Endothelial cell of umbilical vein (primary cell): ENCODE measurements around the gene PRKCQ. TPM values are rescaled to one million over a fixed set of nuclear protein-coding genes. Genes with fewer than 3 reads are reported as not detected.

Experiments used
- BruUV-seq: library from RNA; stranded (reverse); fragments of 400-500 nt; replicated peaks from 2 replicates; lab custom pipeline; 2021; lab: Mats Ljungman, UMichigan
- CTCF ChIA-PET: fragments of 300-600, 350-600 bp; sonication (Branson Sonifier 250); formaldehyde crosslinking; loops from one replicate; lab custom pipeline; 2021; ENCODE audit warnings: antibody characterized with exemption, inconsistent platforms; lab: Charles Lee
- POLR2A ChIA-PET: fragments of 300-600, 350-600 bp; sonication (Branson Sonifier 250); formaldehyde crosslinking; loops from one replicate; lab custom pipeline; 2021; ENCODE audit warnings: antibody characterized with exemption, inconsistent platforms; lab: Charles Lee
- DNase-seq: peaks from one replicate; pipeline ENCODE4 v3.0.0-alpha.2; 2011; ENCODE audit warnings: low read depth, low spot score
- FAIRE-seq: peaks from 2 replicates; lab custom pipeline; 2011; peaks lifted over from hg19 to GRCh38; lab: Jason Lieb, UNC
- H2AFZ ChIP-seq: 2 replicates; pipeline ENCODE4 v1.6.0; 2012; ENCODE audit warnings: low read depth, low read length, control low read depth, inconsistent platforms
- H3K27ac ChIP-seq: 2 replicates; pipeline ENCODE4 v1.5.1; 2011; ENCODE audit warnings: low read depth, mild to moderate bottlenecking, control low read depth, low read length, moderate library complexity; ENCODE audit not compliant: insufficient read depth
- H3K27me3 ChIP-seq, 2 experiments: 2 replicates each; pipeline versions ENCODE4 v1.6.0 to v1.6.1; 2011; ENCODE audit warnings: low read length in 2 of 2, mixed read lengths in 1 of 2; ENCODE audit not compliant: control insufficient read depth in 2 of 2, insufficient read depth in 2 of 2
- H3K36me3 ChIP-seq, 2 experiments: 2 replicates in 1 of 2; 3 replicates in 1 of 2; pipeline ENCODE4 v1.5.1; 2011; ENCODE audit warnings: low read length in 2 of 2, mild to moderate bottlenecking in 1 of 2, moderate library complexity in 1 of 2; ENCODE audit not compliant: control insufficient read depth in 2 of 2, insufficient read depth in 2 of 2; ENCODE audit errors: extremely low read depth in 1 of 2
- H3K4me1 ChIP-seq: 3 replicates; pipeline ENCODE4 v1.5.1; 2011; ENCODE audit warnings: mild to moderate bottlenecking, low read length; ENCODE audit not compliant: control insufficient read depth, insufficient read depth; ENCODE audit errors: extremely low read depth
- H3K4me2 ChIP-seq: 2 replicates; pipeline ENCODE4 v1.6.1; 2011; ENCODE audit warnings: low read length, control low read depth, mixed read lengths; ENCODE audit not compliant: insufficient read depth
- H3K4me3 ChIP-seq, 3 experiments: fragments of 200-600 bp in 1 of 3; sonication (generic), shearing (Covaris generic) in 1 of 3; replicated peaks in 1 of 3; 2 replicates each; pipeline ENCODE4 v1.5.1; 2011 to 2016; ENCODE audit warnings: control low read depth in 3 of 3, low read length in 3 of 3, mild to moderate bottlenecking in 2 of 3, inconsistent platforms in 1 of 3, low read depth in 1 of 3, moderate library complexity in 1 of 3; ENCODE audit not compliant: insufficient read depth in 1 of 3
- H3K79me2 ChIP-seq: 2 replicates; pipeline ENCODE4 v1.6.0; 2012; ENCODE audit warnings: low read length, inconsistent platforms; ENCODE audit not compliant: control insufficient read depth, insufficient read depth
- H3K9ac ChIP-seq: replicated peaks from 2 replicates; pipeline ENCODE3; 2011; ENCODE audit warnings: low read length, control low read depth; ENCODE audit not compliant: insufficient read depth; ENCODE audit errors: extremely low read depth
- H3K9me1 ChIP-seq: replicated peaks from 3 replicates; pipeline ENCODE4 v1.6.0; 2011; ENCODE audit warnings: mild to moderate bottlenecking, low read length; ENCODE audit not compliant: control insufficient read depth, insufficient read depth; ENCODE audit errors: extremely low read depth
- H3K9me3 ChIP-seq: replicated peaks from 2 replicates; pipeline ENCODE4 v1.5.1; 2012; ENCODE audit warnings: low read length, inconsistent platforms; ENCODE audit not compliant: control insufficient read depth, insufficient read depth
- H4K20me1 ChIP-seq: replicated peaks from 2 replicates; pipeline ENCODE3; 2011; ENCODE audit warnings: mild to moderate bottlenecking, low read length; ENCODE audit not compliant: control insufficient read depth, insufficient read depth; ENCODE audit errors: extremely low read depth
- EZH2 ChIP-seq: IDR thresholded peaks from 2 replicates; pipeline ENCODE4 v1.6.1; 2012; ENCODE audit warnings: borderline replicate concordance, low read depth, mild to moderate bottlenecking, moderate library complexity, low read length, inconsistent platforms; ENCODE audit not compliant: severe bottlenecking
- FOS ChIP-seq: IDR thresholded peaks from 2 replicates; pipeline ENCODE4 v1.6.1; 2011; ENCODE audit warnings: mild to moderate bottlenecking, low read length, moderate library complexity, borderline replicate concordance; ENCODE audit not compliant: insufficient read depth
- GATA2 ChIP-seq: IDR thresholded peaks from 2 replicates; pipeline ENCODE4 v1.7.0; 2011; ENCODE audit warnings: low read depth, mild to moderate bottlenecking, moderate library complexity, mixed read lengths, low read length; ENCODE audit not compliant: insufficient read length, insufficient read depth
- JUN ChIP-seq: IDR thresholded peaks from 2 replicates; pipeline ENCODE4 v1.6.1; 2011; ENCODE audit warnings: borderline replicate concordance, low read depth; ENCODE audit not compliant: insufficient read length, insufficient read depth
- MYC ChIP-seq: IDR thresholded peaks from one replicate; pipeline ENCODE4 v1.6.1; 2011; ENCODE audit warnings: mild to moderate bottlenecking, low read depth, low read length
- POLR2A ChIP-seq: IDR thresholded peaks from 2 replicates; pipeline ENCODE4 v1.6.1; 2012; ENCODE audit warnings: low read depth, mild to moderate bottlenecking, control low read depth, low read length
- POLR2AphosphoS5 ChIP-seq: IDR thresholded peaks from 2 replicates; pipeline ENCODE4 v1.6.1; 2012; ENCODE audit warnings: low read depth, mild to moderate bottlenecking, control low read depth, low read length, moderate library complexity; ENCODE audit not compliant: insufficient read depth
- dilution Hi-C: fragments of 300-500 bp; cut with MboI; formaldehyde crosslinking; loops from one replicate; pipeline ENCODE4 v1.15.0; 2019; ENCODE audit warnings: low sequenced_read_pairs; ENCODE audit not compliant: extremely low pct_ligation_motif_present
- intact Hi-C: fragments of 100-400 bp; cut with micrococcal nuclease; formaldehyde crosslinking; loops from one replicate; pipeline ENCODE4 v1.10.0; 2022
- polyA plus RNA-seq, 4 experiments: library from polyadenylated mRNA; depleted of rRNA in 3 of 4; stranded (reverse) in 3 of 4; unstranded in 1 of 4; fragments of >200 nt; gene quantifications; 2 replicates each; pipeline versions ENCODE4 v1.2.1 to v1.2.3, GENCODE V29; 2011 to 2012; ENCODE audit warnings: missing spikeins in 1 of 4
- total RNA-seq: library from RNA; stranded (reverse); gene quantifications from 2 replicates; pipeline ENCODE4 v1.2.3, GENCODE V29; 2021
- TF ChIP-seq, protein P1 (sequence below): IDR thresholded peaks from 2 replicates; pipeline ENCODE4 v1.6.1; 2011; ENCODE audit not compliant: insufficient read depth, insufficient read length
- TF ChIP-seq, protein P2 (sequence below), 2 donors: IDR thresholded peaks; 1 replicate in 1 of 2; 2 replicates in 1 of 2; pipeline ENCODE4 v1.5.1; 2011; ENCODE audit warnings: low read length in 2 of 2, mild to moderate bottlenecking in 2 of 2, moderate library complexity in 2 of 2, control low read depth in 1 of 2, inconsistent platforms in 1 of 2, low read depth in 1 of 2; ENCODE audit not compliant: insufficient read depth in 1 of 2; ENCODE audit errors: extremely low read depth in 1 of 2

Gene PRKCQ
- total and polyA plus RNA-seq, 2 donors (not counting 3 experiments of a cell fraction or from before 2014, with no cell fraction given): 0.32 to 0.55 TPM

DNA sequence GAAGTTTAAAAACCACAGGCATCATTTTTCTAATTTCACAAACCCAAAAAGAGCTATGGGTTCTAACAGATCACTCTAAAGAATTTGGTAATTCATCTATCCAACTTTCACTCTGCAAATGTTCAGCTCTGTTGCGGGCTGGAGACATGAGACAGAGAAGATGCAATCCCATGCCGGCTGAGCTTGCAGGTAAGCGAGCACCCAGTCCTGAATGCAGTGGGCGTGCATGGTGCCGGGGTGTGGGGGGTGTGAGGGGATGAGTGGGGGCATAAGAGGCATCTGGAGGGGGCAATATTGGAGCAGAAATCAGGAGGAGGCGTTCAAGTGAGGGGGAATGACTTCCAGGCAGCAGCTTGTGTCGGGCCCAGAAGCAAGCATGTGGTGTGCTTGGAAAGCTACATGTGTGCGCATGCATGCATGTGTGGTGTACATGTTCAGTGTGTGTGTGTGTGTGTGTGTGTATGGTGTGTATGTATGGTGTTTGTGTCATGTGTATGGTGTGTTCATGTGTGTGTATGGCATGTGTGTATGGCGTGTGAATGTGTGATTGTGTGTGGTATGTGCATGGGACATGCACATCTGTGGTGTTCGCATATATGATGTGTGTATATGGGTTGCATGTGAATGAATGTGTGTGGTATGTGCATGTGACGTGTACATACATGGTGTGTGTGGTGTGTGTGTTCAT, 172.9 kb downstream of the PRKCQ start:
- Histone ChIP-seq H2AFZ (no peak overlapping the region), H3K4me2 (no peak overlapping the region), H3K9me3 (no peaks in the 10 kb centered on the region), H3K36me3 (no peaks in the 10 kb centered on the region), H4K20me1 (no peaks in the 10 kb centered on the region), H3K9me1 (no peaks in the 10 kb centered on the region), H3K4me3 (no peak overlapping the region), H3K27ac (no peak overlapping the region), H3K4me1 (peaks cover 4% of the 10 kb centered on the region), H3K9ac (no peak overlapping the region), H3K79me2 (no peaks in the 10 kb centered on the region), H3K27me3 (peaks cover 2 to 15% of the 10 kb centered on the region in 2 experiments)
- POLR2A ChIA-PET: no interaction called here
- no TSS peak for BruUV-seq
- intact Hi-C loops (no loop called here), dilution Hi-C loops (no loop called here)
- FAIRE-seq: no peak
- DNase-seq: no peak
- CTCF ChIA-PET: interaction anchor here (0.6 to 2.9 kb wide), 9 partner anchors 9 to 436 kb away, joined by 3 to 22 read pairs (median 5); partner anchors contain the start of gene PFKFB3
- no peak for TF ChIP-seq POLR2A
- TF ChIP-seq EZH2: no peak
- TF ChIP-seq, protein P1, sequence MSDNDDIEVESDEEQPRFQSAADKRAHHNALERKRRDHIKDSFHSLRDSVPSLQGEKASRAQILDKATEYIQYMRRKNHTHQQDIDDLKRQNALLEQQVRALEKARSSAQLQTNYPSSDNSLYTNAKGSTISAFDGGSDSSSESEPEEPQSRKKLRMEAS: no peak
- no peak for TF ChIP-seq GATA2
- no peak for TF ChIP-seq POLR2AphosphoS5
- TF ChIP-seq, protein P2, sequence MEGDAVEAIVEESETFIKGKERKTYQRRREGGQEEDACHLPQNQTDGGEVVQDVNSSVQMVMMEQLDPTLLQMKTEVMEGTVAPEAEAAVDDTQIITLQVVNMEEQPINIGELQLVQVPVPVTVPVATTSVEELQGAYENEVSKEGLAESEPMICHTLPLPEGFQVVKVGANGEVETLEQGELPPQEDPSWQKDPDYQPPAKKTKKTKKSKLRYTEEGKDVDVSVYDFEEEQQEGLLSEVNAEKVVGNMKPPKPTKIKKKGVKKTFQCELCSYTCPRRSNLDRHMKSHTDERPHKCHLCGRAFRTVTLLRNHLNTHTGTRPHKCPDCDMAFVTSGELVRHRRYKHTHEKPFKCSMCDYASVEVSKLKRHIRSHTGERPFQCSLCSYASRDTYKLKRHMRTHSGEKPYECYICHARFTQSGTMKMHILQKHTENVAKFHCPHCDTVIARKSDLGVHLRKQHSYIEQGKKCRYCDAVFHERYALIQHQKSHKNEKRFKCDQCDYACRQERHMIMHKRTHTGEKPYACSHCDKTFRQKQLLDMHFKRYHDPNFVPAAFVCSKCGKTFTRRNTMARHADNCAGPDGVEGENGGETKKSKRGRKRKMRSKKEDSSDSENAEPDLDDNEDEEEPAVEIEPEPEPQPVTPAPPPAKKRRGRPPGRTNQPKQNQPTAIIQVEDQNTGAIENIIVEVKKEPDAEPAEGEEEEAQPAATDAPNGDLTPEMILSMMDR (IDR thresholded peaks at IDR 0.05; ENCODE audit: extremely low read depth in 1 of 2, insufficient read depth in 1 of 2, low read depth in 1 of 2, low read length in 2 of 2): no peak
- no peak for TF ChIP-seq FOS
- no peak for TF ChIP-seq JUN
- TF ChIP-seq MYC: no peak
